SK-N-SH (cell line): Measurements from ENCODE around the gene MDM1. TPM values are rescaled to one million over a fixed set of nuclear protein-coding genes. Genes with fewer than 3 reads are reported as not detected.

Experiments used
- CTCF ChIA-PET: fragments of 300-600, 350-600 bp; formaldehyde crosslinking; extraction: SDS; loops from one replicate; lab custom pipeline; 2021; lab: Yijun Ruan, JAX
- POLR2A ChIA-PET: fragments of 350-600 bp; sonication (Branson Sonifier 250); formaldehyde crosslinking; extraction: SDS; loops from one replicate; lab custom pipeline; 2020; ENCODE audit warnings: antibody characterized with exemption, inconsistent platforms; lab: Yijun Ruan, JAX
- DNase-seq: peaks from one replicate; pipeline ENCODE4 v3.0.0; 2012
- H2AFZ ChIP-seq: fragments of 200-600 bp; sonication (generic); 2 replicates; pipeline ENCODE4 v1.8.1; 2016; ENCODE audit warnings: antibody characterized with exemption, mild to moderate bottlenecking, low read depth
- H3F3A ChIP-seq: fragments of 200-600 bp; sonication (generic); replicated peaks from 2 replicates; pipeline ENCODE3; 2016; ENCODE audit warnings: antibody characterized with exemption, mild to moderate bottlenecking; ENCODE audit not compliant: insufficient read depth
- H3K27ac ChIP-seq, 2 experiments: fragments of 200-500 bp in 1 of 2; fragments of 200-600 bp in 1 of 2; sonication (Bioruptor generic) in 1 of 2; sonication (generic), shearing (Covaris generic) in 1 of 2; 2 replicates each; pipeline versions ENCODE4 v1.5.1 to v1.6.1; 2014 to 2016; ENCODE audit warnings: low read depth in 2 of 2, inconsistent platforms in 1 of 2, low read length in 1 of 2, mild to moderate bottlenecking in 1 of 2, mixed read lengths in 1 of 2
- H3K27me3 ChIP-seq: fragments of 200-600 bp; sonication (generic), shearing (Covaris generic); 2 replicates; pipeline ENCODE4 v1.6.1; 2016; ENCODE audit warnings: mixed run types; ENCODE audit not compliant: insufficient read depth
- H3K36me3 ChIP-seq, 2 experiments: fragments of 200-500 bp in 1 of 2; fragments of 200-600 bp in 1 of 2; sonication (Bioruptor generic) in 1 of 2; sonication (generic) in 1 of 2; replicated peaks in 1 of 2; 2 replicates each; pipeline versions ENCODE3 to v1.5.1; 2014 to 2016; ENCODE audit warnings: low read length in 1 of 2, mild to moderate bottlenecking in 1 of 2; ENCODE audit not compliant: insufficient read depth in 2 of 2, control insufficient read depth in 1 of 2
- H3K4me1 ChIP-seq, 2 experiments: fragments of 200-500 bp in 1 of 2; fragments of 200-600 bp in 1 of 2; sonication (Bioruptor generic) in 1 of 2; sonication (generic), shearing (Covaris generic) in 1 of 2; 2 replicates each; pipeline versions ENCODE4 v1.5.1 to v1.6.1; 2014 to 2016; ENCODE audit warnings: low read depth in 1 of 2, low read length in 1 of 2, mixed run types in 1 of 2; ENCODE audit not compliant: insufficient read depth in 2 of 2, control insufficient read depth in 1 of 2
- H3K4me2 ChIP-seq: fragments of 200-600 bp; sonication (generic), shearing (Covaris generic); 2 replicates; pipeline ENCODE4 v1.6.1; 2017; ENCODE audit warnings: mixed run types
- H3K4me3 ChIP-seq, 2 experiments: fragments of 200-500 bp in 1 of 2; fragments of 200-600 bp in 1 of 2; sonication (Bioruptor generic) in 1 of 2; sonication (generic), shearing (Covaris generic) in 1 of 2; 2 replicates each; pipeline versions ENCODE4 v1.5.1 to v1.8.1; 2014 to 2016; ENCODE audit warnings: low read depth in 2 of 2, inconsistent platforms in 1 of 2, low read length in 1 of 2, mild to moderate bottlenecking in 1 of 2, mixed read lengths in 1 of 2, moderate library complexity in 1 of 2
- H3K79me2 ChIP-seq: fragments of 200-600 bp; sonication (generic); 2 replicates; pipeline ENCODE4 v1.8.1; 2017; ENCODE audit warnings: mild to moderate bottlenecking; ENCODE audit not compliant: insufficient read depth
- H3K9ac ChIP-seq: fragments of 200-600 bp; sonication (generic); 2 replicates; pipeline ENCODE4 v1.6.1; 2017; ENCODE audit warnings: mixed run types
- H3K9me2 ChIP-seq: fragments of 200-600 bp; sonication (generic); 2 replicates; pipeline ENCODE4 v1.6.1; 2017; ENCODE audit warnings: mixed run types
- H3K9me3 ChIP-seq: fragments of 200-600 bp; sonication (generic); 2 replicates; pipeline ENCODE4 v1.6.1; 2017; ENCODE audit warnings: mixed run types, mild to moderate bottlenecking, moderate library complexity
- H4K20me1 ChIP-seq: fragments of 200-600 bp; sonication (generic); 2 replicates; pipeline ENCODE4 v1.6.1; 2017; ENCODE audit warnings: mild to moderate bottlenecking, mixed run types; ENCODE audit not compliant: insufficient read depth
- EP300 ChIP-seq, 2 experiments: IDR thresholded peaks; 2 replicates each; pipeline versions ENCODE4 v1.4.0 to v1.6.1; 2012; ENCODE audit warnings: borderline replicate concordance in 1 of 2, low read depth in 1 of 2, low read length in 1 of 2
- EZH2phosphoT487 ChIP-seq: fragments of 200-600 bp; sonication (generic); IDR thresholded peaks from 2 replicates; pipeline ENCODE4 v1.6.1; 2017; ENCODE audit warnings: low read depth, mixed run types, mild to moderate bottlenecking, antibody characterized with exemption, moderate library complexity, borderline replicate concordance
- FOSL2 ChIP-seq: IDR thresholded peaks from 2 replicates; pipeline ENCODE4 v1.4.0; 2012; ENCODE audit warnings: low read depth, mild to moderate bottlenecking, moderate library complexity, borderline replicate concordance
- FOXM1 ChIP-seq: IDR thresholded peaks from 2 replicates; pipeline ENCODE4 v1.4.0; 2012; ENCODE audit warnings: low read depth, mild to moderate bottlenecking
- GATA2 ChIP-seq: sonication (generic); formaldehyde crosslinking; IDR thresholded peaks from 2 replicates; pipeline ENCODE4 v1.5.0; 2020; ENCODE audit warnings: mild to moderate bottlenecking, missing genetic modification reagents
- MEF2A ChIP-seq: IDR thresholded peaks from 2 replicates; pipeline ENCODE4 v1.4.0; 2012; ENCODE audit warnings: low read depth, borderline replicate concordance
- NRF1 ChIP-seq: IDR thresholded peaks from 2 replicates; pipeline ENCODE4 v1.6.1; 2012; ENCODE audit warnings: low read depth, mild to moderate bottlenecking, low read length
- POLR2AphosphoS5 ChIP-seq: IDR thresholded peaks from 2 replicates; pipeline ENCODE4 v1.6.1; 2012; ENCODE audit warnings: low read depth, low read length
- RXRA ChIP-seq: IDR thresholded peaks from 2 replicates; pipeline ENCODE4 v1.4.0; 2012; ENCODE audit warnings: low read depth, mild to moderate bottlenecking, borderline replicate concordance
- SMC3 ChIP-seq: IDR thresholded peaks from 2 replicates; pipeline ENCODE4 v1.6.1; 2012; ENCODE audit warnings: low read depth, low read length, improper control_type of control experiment
- TCF12 ChIP-seq: IDR thresholded peaks from 2 replicates; pipeline ENCODE4 v1.4.0; 2012
- WGBS: methylation state at CpG from one replicate; pipeline ENCODE4 v1.1.6; 2017; ENCODE audit warnings: low lambda C conversion rate; 5-methylcytosine and 5-hydroxymethylcytosine counted together
- polyA plus RNA-seq, 3 experiments: library from polyadenylated mRNA; depleted of rRNA; stranded (reverse); fragments of >200 nt; gene quantifications; 2 replicates each; pipeline ENCODE4 v1.2.3, GENCODE V29; 2012
- TF ChIP-seq, protein P1 (sequence below): fragments of 150-350 bp; IDR thresholded peaks from 2 replicates; pipeline ENCODE4 v1.6.1; 2016; ENCODE audit warnings: mild to moderate bottlenecking, low read depth, low read length
- TF ChIP-seq, protein P2 (sequence below): IDR thresholded peaks from 2 replicates; pipeline ENCODE4 v1.4.0; 2012; ENCODE audit warnings: low read depth, borderline replicate concordance
- TF ChIP-seq, protein P3 (sequence below): IDR thresholded peaks from 2 replicates; pipeline ENCODE4 v1.6.1; 2012; ENCODE audit warnings: mild to moderate bottlenecking, low read depth, low read length, moderate library complexity

MDM1 gene
- polyA plus RNA-seq, 1 of the 3 experiments (the other 2 are of a cell fraction), result 7.4 TPM

DNA sequence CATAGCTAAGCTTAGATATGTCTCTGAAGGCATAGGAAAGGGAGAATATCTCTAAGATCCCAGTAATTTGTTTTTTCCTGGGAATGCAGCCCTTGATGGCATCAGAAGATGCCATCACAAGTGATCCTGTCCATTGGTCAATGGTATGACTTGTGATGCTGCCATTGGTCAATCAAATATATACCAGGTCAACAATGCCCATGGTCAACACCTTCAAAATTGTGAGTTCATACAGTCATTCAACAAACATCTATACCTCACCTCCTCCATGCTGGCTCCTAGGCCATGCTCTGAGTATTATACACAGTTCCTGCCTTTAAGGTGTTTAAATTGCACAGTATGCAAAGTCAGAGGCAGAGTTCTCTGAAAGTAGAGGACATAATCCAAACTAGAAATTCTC is 59.4 kb downstream of the MDM1 start (continued):
- TF ChIP-seq RXRA, result no peak

DNA sequence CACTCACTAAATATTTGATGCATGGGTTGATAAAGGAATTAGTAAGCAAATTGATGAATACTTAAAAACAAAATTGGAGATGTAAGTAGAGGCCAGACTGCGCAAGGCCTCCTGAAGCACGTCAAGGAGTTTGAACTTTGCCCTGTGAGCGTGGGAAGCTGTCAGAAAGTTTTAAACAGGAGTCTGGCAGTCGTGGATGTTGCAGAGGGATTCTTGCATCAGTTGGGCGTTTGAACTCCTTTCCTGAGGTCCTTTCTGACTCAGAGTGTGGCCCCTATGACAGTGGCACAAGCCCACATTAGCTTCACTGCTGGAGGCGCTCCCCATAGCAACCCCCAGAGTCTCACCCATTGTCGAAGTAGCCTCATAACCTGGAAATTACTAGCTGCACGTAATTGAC is 60.8 kb downstream of the MDM1 start:
- Histone ChIP-seq H3K9me3 (no peaks in the 10 kb centered on the region), H3K4me2 (no peak overlapping the region), H3K4me1 (no peaks in the 10 kb centered on the region), H3K9me2 (no peaks in the 10 kb centered on the region), H3K27ac (no peak overlapping the region), H3K27me3 (no peaks in the 10 kb centered on the region), H3F3A (no peaks in the 10 kb centered on the region), H3K9ac (no peak overlapping the region), H3K4me3 (no peak overlapping the region), H3K79me2 (no peaks in the 10 kb centered on the region), H4K20me1 (no peaks in the 10 kb centered on the region), H3K36me3 (no peaks in the 10 kb centered on the region), H2AFZ (no peak overlapping the region)
- 62% methylated on average over 8 of the region's 8 CpGs for WGBS
- TF ChIP-seq MEF2A (no peak), GATA2 (CRISPR knock-in tag) (no peak), POLR2AphosphoS5 (no peak), EZH2phosphoT487 (no peak), EP300 (IDR thresholded peaks at IDR 0.05; ENCODE audit: borderline replicate concordance in 1 of 2, low read depth in 1 of 2, low read length in 1 of 2) (no peak), NRF1 (no peak)
- TF ChIP-seq, protein P1, sequence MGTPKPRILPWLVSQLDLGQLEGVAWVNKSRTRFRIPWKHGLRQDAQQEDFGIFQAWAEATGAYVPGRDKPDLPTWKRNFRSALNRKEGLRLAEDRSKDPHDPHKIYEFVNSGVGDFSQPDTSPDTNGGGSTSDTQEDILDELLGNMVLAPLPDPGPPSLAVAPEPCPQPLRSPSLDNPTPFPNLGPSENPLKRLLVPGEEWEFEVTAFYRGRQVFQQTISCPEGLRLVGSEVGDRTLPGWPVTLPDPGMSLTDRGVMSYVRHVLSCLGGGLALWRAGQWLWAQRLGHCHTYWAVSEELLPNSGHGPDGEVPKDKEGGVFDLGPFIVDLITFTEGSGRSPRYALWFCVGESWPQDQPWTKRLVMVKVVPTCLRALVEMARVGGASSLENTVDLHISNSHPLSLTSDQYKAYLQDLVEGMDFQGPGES, result no peak
- TF ChIP-seq, protein P2, sequence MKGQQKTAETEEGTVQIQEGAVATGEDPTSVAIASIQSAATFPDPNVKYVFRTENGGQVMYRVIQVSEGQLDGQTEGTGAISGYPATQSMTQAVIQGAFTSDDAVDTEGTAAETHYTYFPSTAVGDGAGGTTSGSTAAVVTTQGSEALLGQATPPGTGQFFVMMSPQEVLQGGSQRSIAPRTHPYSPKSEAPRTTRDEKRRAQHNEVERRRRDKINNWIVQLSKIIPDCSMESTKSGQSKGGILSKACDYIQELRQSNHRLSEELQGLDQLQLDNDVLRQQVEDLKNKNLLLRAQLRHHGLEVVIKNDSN, result no peak
- POLR2A ChIA-PET, result no interaction called here
- CTCF ChIA-PET, result interaction anchor here (1.4 to 1.5 kb wide), 2 partner anchors 9 to 48 kb away, joined by 3 to 4 read pairs; no protein-coding TSS in a partner anchor
- no peak for DNase-seq

DNA sequence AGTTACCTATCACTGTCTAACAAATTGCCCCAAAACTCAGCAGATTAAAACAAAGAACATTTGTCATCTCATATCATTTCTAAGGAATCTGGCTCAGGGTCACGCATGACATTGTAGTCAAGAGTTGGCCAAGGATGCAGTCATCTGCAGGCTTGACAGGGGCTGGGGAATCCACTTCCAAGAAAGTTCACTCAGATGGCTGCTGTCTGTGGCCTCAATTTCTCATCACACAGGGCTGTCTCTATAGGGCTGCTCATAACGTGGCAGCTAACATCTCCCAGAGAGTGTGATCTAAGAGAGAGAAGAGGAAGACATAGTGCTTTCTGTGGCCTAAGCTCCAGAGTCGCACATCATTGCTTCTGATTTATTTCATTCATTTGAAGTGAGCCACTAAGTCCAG is 61.8 kb downstream of the MDM1 start:
- Histone ChIP-seq H3K4me2 (no peak overlapping the region), H3K79me2 (no peaks in the 10 kb centered on the region), H3K36me3 (no peaks in the 10 kb centered on the region), H3F3A (peaks cover 7% of the 10 kb centered on the region)
- TF ChIP-seq, protein P3, sequence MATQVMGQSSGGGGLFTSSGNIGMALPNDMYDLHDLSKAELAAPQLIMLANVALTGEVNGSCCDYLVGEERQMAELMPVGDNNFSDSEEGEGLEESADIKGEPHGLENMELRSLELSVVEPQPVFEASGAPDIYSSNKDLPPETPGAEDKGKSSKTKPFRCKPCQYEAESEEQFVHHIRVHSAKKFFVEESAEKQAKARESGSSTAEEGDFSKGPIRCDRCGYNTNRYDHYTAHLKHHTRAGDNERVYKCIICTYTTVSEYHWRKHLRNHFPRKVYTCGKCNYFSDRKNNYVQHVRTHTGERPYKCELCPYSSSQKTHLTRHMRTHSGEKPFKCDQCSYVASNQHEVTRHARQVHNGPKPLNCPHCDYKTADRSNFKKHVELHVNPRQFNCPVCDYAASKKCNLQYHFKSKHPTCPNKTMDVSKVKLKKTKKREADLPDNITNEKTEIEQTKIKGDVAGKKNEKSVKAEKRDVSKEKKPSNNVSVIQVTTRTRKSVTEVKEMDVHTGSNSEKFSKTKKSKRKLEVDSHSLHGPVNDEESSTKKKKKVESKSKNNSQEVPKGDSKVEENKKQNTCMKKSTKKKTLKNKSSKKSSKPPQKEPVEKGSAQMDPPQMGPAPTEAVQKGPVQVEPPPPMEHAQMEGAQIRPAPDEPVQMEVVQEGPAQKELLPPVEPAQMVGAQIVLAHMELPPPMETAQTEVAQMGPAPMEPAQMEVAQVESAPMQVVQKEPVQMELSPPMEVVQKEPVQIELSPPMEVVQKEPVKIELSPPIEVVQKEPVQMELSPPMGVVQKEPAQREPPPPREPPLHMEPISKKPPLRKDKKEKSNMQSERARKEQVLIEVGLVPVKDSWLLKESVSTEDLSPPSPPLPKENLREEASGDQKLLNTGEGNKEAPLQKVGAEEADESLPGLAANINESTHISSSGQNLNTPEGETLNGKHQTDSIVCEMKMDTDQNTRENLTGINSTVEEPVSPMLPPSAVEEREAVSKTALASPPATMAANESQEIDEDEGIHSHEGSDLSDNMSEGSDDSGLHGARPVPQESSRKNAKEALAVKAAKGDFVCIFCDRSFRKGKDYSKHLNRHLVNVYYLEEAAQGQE, result no peak
- TF ChIP-seq TCF12 (no peak), FOXM1 (no peak), SMC3 (no peak), POLR2AphosphoS5 (no peak), MEF2A (no peak), FOSL2 (no peak)
- TF ChIP-seq, protein P2, result no peak
- TF ChIP-seq, all 33 proteins: peak for 0
- Histone ChIP-seq H4K20me1 (no peaks in the 10 kb centered on the region), H2AFZ (no peak overlapping the region), H3K4me3 (no peak overlapping the region), H3K9me3 (no peaks in the 10 kb centered on the region), H3K9ac (no peak overlapping the region), H3K27ac (no peak overlapping the region), H3K4me1 (peaks cover 0 to 8% of the 10 kb centered on the region in 2 experiments; a peak in 1 of 4 replicates), H3K9me2 (no peaks in the 10 kb centered on the region), H3K27me3 (no peaks in the 10 kb centered on the region)
- POLR2A ChIA-PET, result no interaction called here
- CTCF ChIA-PET, result no interaction called here
- DNase-seq, result no peak
- 73% methylated on average over 3 of the region's 3 CpGs for WGBS
